Central memory CD8-positive, alpha-beta T cell (primary cell): ENCODE measurements around the gene FAM3B.

Experiments
- ATAC-seq: fragments of 150-1000 bp; cut with Tn5 transposase; replicated peaks from 2 replicates; pipeline ENCODE4 v1.10.0; 2022; ENCODE audit warnings: mild to moderate bottlenecking, moderate FRiP score, moderate number of reproducible peaks; ENCODE audit not compliant: poor library complexity, severe bottlenecking; ENCODE audit errors: extremely low read depth
- DNase-seq, 2 donors: peaks; one replicate each; pipeline ENCODE4 v3.0.0; 2021; ENCODE audit warnings: low spot score in 2 of 2
- H3K27ac Mint-ChIP-seq: one replicate; pipeline ENCODE4 v1.8.0; 2022; ENCODE audit warnings: low read depth, mild to moderate bottlenecking, moderate library complexity, mixed read lengths
- H3K27me3 Mint-ChIP-seq: one replicate; pipeline ENCODE4 v1.8.0; 2022; ENCODE audit warnings: mixed read lengths
- H3K36me3 Mint-ChIP-seq: one replicate; pipeline ENCODE4 v1.8.0; 2022; ENCODE audit warnings: mild to moderate bottlenecking, moderate library complexity, mixed read lengths; ENCODE audit not compliant: insufficient read depth
- H3K4me1 Mint-ChIP-seq: one replicate; pipeline ENCODE4 v1.8.0; 2022; ENCODE audit warnings: mixed read lengths
- H3K4me3 Mint-ChIP-seq: one replicate; pipeline ENCODE4 v1.8.0; 2022; ENCODE audit warnings: mild to moderate bottlenecking, moderate library complexity, mixed read lengths
- H3K9me3 Mint-ChIP-seq: one replicate; pipeline ENCODE4 v1.8.0; 2022; ENCODE audit warnings: mixed read lengths

The FAM3B gene

GRCh38 chr21:41381731-41382130, 65.1 kb downstream of the FAM3B start:
- Mint-ChIP-seq H3K27me3 (no peaks in the 10 kb centered on the region), H3K27ac (no peak overlapping the region), H3K4me1 (peaks cover 10% of the 10 kb centered on the region), H3K36me3 (peaks cover 26% of the 10 kb centered on the region), H3K4me3 (no peak overlapping the region), H3K9me3 (no peaks in the 10 kb centered on the region)
- ATAC-seq (no peak), DNase-seq (no peak)

GRCh38 chr21:41387042-41387819, 70.6 kb downstream of the FAM3B start:
- peaks cover 28% of the 10 kb centered on the region for H3K36me3 Mint-ChIP-seq
- H3K27me3 Mint-ChIP-seq, result no peaks in the 10 kb centered on the region
- DNase-seq, result no peak
- ATAC-seq, result no peak
- no peaks in the 10 kb centered on the region for H3K9me3 Mint-ChIP-seq
- no peaks in the 10 kb centered on the region for H3K4me1 Mint-ChIP-seq
- H3K27ac Mint-ChIP-seq, result peak overlapping the region; percentile 16
- H3K4me3 Mint-ChIP-seq, result no peak overlapping the region

- Mint-ChIP-seq H3K4me1 (no peaks in the 10 kb centered on the region), H3K9me3 (no peaks in the 10 kb centered on the region), H3K4me3 (no peak overlapping the region), H3K27me3 (no peaks in the 10 kb centered on the region), H3K36me3 (peaks cover 23% of the 10 kb centered on the region), H3K27ac (peak overlapping the region; percentile 71)
- ATAC-seq (no peak), DNase-seq (no peak)
These were observed 71.2 kb downstream of the FAM3B start for GRCh38 chr21:41387824-41388223.

- Mint-ChIP-seq H3K4me1 (no peaks in the 10 kb centered on the region), H3K27ac (peak overlapping the region; percentile 71), H3K4me3 (no peak overlapping the region), H3K9me3 (no peaks in the 10 kb centered on the region), H3K27me3 (no peaks in the 10 kb centered on the region), H3K36me3 (peaks cover 24% of the 10 kb centered on the region)
- no peak for DNase-seq
- ATAC-seq, result no peak
These were observed 71.7 kb downstream of the FAM3B start for GRCh38 chr21:41388259-41388658.

- DNase-seq (no peak), ATAC-seq (no peak)
- H3K27ac Mint-ChIP-seq, result no peak overlapping the region
- H3K4me1 Mint-ChIP-seq, result peaks cover 5% of the 10 kb centered on the region
- H3K27me3 Mint-ChIP-seq, result no peaks in the 10 kb centered on the region
- H3K36me3 Mint-ChIP-seq, result peaks cover 32% of the 10 kb centered on the region
- no peak overlapping the region for H3K4me3 Mint-ChIP-seq
- no peaks in the 10 kb centered on the region for H3K9me3 Mint-ChIP-seq
These were observed 73.5 kb downstream of the FAM3B start for GRCh38 chr21:41390043-41390639.

- Mint-ChIP-seq H3K27ac (no peak overlapping the region), H3K36me3 (peaks cover 53% of the 10 kb centered on the region), H3K27me3 (no peaks in the 10 kb centered on the region), H3K4me1 (peaks cover 6% of the 10 kb centered on the region), H3K4me3 (no peak overlapping the region), H3K9me3 (no peaks in the 10 kb centered on the region)
- ATAC-seq (no peak), DNase-seq (no peak)
These were observed 77.4 kb downstream of the FAM3B start for GRCh38 chr21:41393876-41394465.

- DNase-seq (no peak), ATAC-seq (no peak)
- Mint-ChIP-seq H3K36me3 (peaks cover 62% of the 10 kb centered on the region), H3K4me3 (no peak overlapping the region), H3K27me3 (no peaks in the 10 kb centered on the region), H3K9me3 (no peaks in the 10 kb centered on the region), H3K4me1 (peaks cover 6% of the 10 kb centered on the region), H3K27ac (no peak overlapping the region)
These were observed 80.0 kb downstream of the FAM3B start for GRCh38 chr21:41396558-41397075.

- H3K36me3 Mint-ChIP-seq, result peaks cover 68% of the 10 kb centered on the region
- H3K4me3 Mint-ChIP-seq, result no peak overlapping the region
- H3K27ac Mint-ChIP-seq, result no peak overlapping the region
- H3K4me1 Mint-ChIP-seq, result peaks cover 6% of the 10 kb centered on the region
- DNase-seq (no peak), ATAC-seq (no peak)
- H3K27me3 Mint-ChIP-seq, result no peaks in the 10 kb centered on the region
- H3K9me3 Mint-ChIP-seq, result no peaks in the 10 kb centered on the region
These were observed 80.9 kb downstream of the FAM3B start for GRCh38 chr21:41397471-41397891.

- no peak overlapping the region for H3K27ac Mint-ChIP-seq
- H3K36me3 Mint-ChIP-seq, result peaks cover 73% of the 10 kb centered on the region
- DNase-seq (no peak), ATAC-seq (no peak)
- peaks cover 6% of the 10 kb centered on the region for H3K4me1 Mint-ChIP-seq
- H3K4me3 Mint-ChIP-seq, result no peak overlapping the region
- H3K27me3 Mint-ChIP-seq, result no peaks in the 10 kb centered on the region
- no peaks in the 10 kb centered on the region for H3K9me3 Mint-ChIP-seq
These were observed 81.7 kb downstream of the FAM3B start for GRCh38 chr21:41398251-41398650.

- no peak for ATAC-seq
- no peak overlapping the region for H3K4me3 Mint-ChIP-seq
- peaks cover 72% of the 10 kb centered on the region for H3K36me3 Mint-ChIP-seq
- no peaks in the 10 kb centered on the region for H3K27me3 Mint-ChIP-seq
- H3K9me3 Mint-ChIP-seq, result no peaks in the 10 kb centered on the region
- peaks cover 6% of the 10 kb centered on the region for H3K4me1 Mint-ChIP-seq
- no peak for DNase-seq
- no peak overlapping the region for H3K27ac Mint-ChIP-seq
These were observed 82.2 kb downstream of the FAM3B start for GRCh38 chr21:41398831-41399230.

- no peaks in the 10 kb centered on the region for H3K27me3 Mint-ChIP-seq
- H3K4me3 Mint-ChIP-seq, result no peak overlapping the region
- peaks cover 69% of the 10 kb centered on the region for H3K36me3 Mint-ChIP-seq
- H3K9me3 Mint-ChIP-seq, result no peaks in the 10 kb centered on the region
- H3K27ac Mint-ChIP-seq, result no peak overlapping the region
- ATAC-seq (no peak), DNase-seq (no peak)
- H3K4me1 Mint-ChIP-seq, result peaks cover 6% of the 10 kb centered on the region
These were observed 82.7 kb downstream of the FAM3B start for GRCh38 chr21:41399246-41399800.

- no peak for DNase-seq
- no peak overlapping the region for H3K4me3 Mint-ChIP-seq
- no peaks in the 10 kb centered on the region for H3K27me3 Mint-ChIP-seq
- no peaks in the 10 kb centered on the region for H3K4me1 Mint-ChIP-seq
- H3K36me3 Mint-ChIP-seq, result peaks cover 71% of the 10 kb centered on the region
- H3K27ac Mint-ChIP-seq, result no peak overlapping the region
- H3K9me3 Mint-ChIP-seq, result no peaks in the 10 kb centered on the region
- ATAC-seq, result no peak
These were observed 85.6 kb downstream of the FAM3B start for GRCh38 chr21:41402231-41402630.
